Measurements from ENCODE around the gene GNAT1. TPM values are rescaled to one million over a fixed set of nuclear protein-coding genes. Genes with fewer than 3 reads are reported as not detected.
A peak's percentile ranks its signal among the peaks of the same experiment; 100 is the strongest.

The GNAT1 gene
- total RNA-seq, 2 experiments from 2014 or later, result not detected

- DNase-seq, result no peak
- Mint-ChIP-seq H3K4me3 (no peak overlapping the region), H3K4me1 (ENCODE audit: low read depth) (peaks cover 18% of the 10 kb centered on the region), H3K27me3 (no peaks in the 10 kb centered on the region), H3K36me3 (peaks cover 2% of the 10 kb centered on the region), H3K9me3 (no peaks in the 10 kb centered on the region), H3K27ac (no peak overlapping the region)
- ChIA-PET CTCF (interaction anchor here (1.1 to 14.8 kb wide), 4 partner anchors 13 to 40 kb away, joined by 3 to 307 read pairs (median 50); no protein-coding TSS in a partner anchor), POLR2A (no interaction called here)
- intact Hi-C loops (cut with micrococcal nuclease), result no loop called here
Observed at GRCh38 chr3:50231581-50231980, 40.2 kb downstream of the GNAT1 start.

- Mint-ChIP-seq H3K36me3 (peaks cover 9% of the 10 kb centered on the region), H3K4me3 (no peak overlapping the region), H3K27ac (peak overlapping the region; percentile 2), H3K4me1 (ENCODE audit: low read depth) (peaks cover 14% of the 10 kb centered on the region), H3K27me3 (no peaks in the 10 kb centered on the region), H3K9me3 (no peaks in the 10 kb centered on the region)
- POLR2A ChIA-PET, result no interaction called here
- intact Hi-C loops (cut with micrococcal nuclease), result no loop called here
- CTCF ChIA-PET, result interaction anchor here (0.6 to 14.8 kb wide), 3 partner anchors 12 to 431 kb away, joined by 3 to 307 read pairs (median 96); no protein-coding TSS in a partner anchor
- no peak for DNase-seq
Observed at GRCh38 chr3:50232303-50232702, 40.9 kb downstream of the GNAT1 start.

GRCh38 chr3:50233176-50233575, 41.8 kb downstream of the GNAT1 start:
- POLR2A ChIA-PET, result interaction anchor here (1.2 kb wide), 1 partner anchor 14 kb away, joined by 5 read pairs; no protein-coding TSS in a partner anchor
- H3K4me1 Mint-ChIP-seq (ENCODE audit: low read depth), result peaks cover 11% of the 10 kb centered on the region
- CTCF ChIA-PET, result interaction anchor here (2.5 to 14.8 kb wide), 3 partner anchors 11 to 39 kb away, joined by 6 to 307 read pairs (median 96); no protein-coding TSS in a partner anchor
- H3K9me3 Mint-ChIP-seq, result no peaks in the 10 kb centered on the region
- no peak overlapping the region for H3K4me3 Mint-ChIP-seq
- H3K27ac Mint-ChIP-seq, result no peak overlapping the region
- peaks cover 17% of the 10 kb centered on the region for H3K36me3 Mint-ChIP-seq
- intact Hi-C loops (cut with micrococcal nuclease), result no loop called here
- H3K27me3 Mint-ChIP-seq, result no peaks in the 10 kb centered on the region
- no peak for DNase-seq

DNA sequence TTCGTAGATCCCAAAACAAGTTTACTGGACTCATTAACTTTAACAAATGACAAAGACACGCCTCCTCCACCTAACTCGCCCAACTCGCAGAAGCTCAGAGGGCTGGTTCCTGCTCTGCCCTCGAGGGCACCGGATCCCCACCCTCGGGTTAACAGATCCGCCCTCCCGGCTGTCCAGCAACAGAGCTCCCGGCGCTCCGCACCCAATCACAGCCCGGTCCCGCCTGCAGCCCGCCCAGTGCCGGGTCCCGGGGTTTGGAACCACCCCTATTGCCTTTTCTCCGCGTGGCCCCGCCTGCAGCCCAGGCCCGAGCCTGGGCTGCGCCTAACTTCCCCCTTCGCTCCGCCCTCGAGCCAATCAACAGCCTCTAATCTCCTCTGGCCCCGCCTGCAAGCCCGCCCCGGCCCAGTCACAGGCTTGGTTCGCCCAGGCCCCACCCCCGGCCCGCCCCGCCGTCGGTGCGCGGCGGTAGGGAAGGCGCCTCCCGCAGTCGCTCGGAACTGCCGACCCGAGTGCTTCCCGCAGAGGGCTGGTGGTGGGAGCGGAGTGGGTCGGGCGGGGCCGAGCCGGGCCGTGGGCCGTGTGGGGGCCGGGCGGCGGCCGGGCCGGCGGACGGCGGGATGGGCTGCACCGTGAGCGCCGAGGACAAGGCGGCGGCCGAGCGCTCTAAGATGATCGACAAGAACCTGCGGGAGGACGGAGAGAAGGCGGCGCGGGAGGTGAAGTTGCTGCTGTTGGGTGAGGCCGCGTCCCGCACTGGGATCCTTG, 44.5 kb downstream of the GNAT1 start, which contains the start of gene GNAI2:
GNAI2 (plus strand) TSS at position 489 of the 768 bp plus-strand sequence; CDS start at position 621, 132 bp downstream.
- ChIA-PET CTCF (interaction anchor here (0.5 to 14.8 kb wide), 7 partner anchors 8 to 86 kb away, joined by 3 to 307 read pairs (median 7); no protein-coding TSS in a partner anchor), POLR2A (interaction anchor here (0.7 to 3.5 kb wide), 10 partner anchors 9 to 331 kb away, joined by 3 to 17 read pairs (median 4); partner anchors contain the start of genes HYAL3 and NAA80)
- peak within 1 kb of the TSS; percentile 94 for H3K27ac Mint-ChIP-seq
- DNase-seq, result peak; percentile 100
- no peaks in the 10 kb centered on the region for H3K27me3 Mint-ChIP-seq
- peak within 1 kb of the TSS; percentile 91 for H3K4me3 Mint-ChIP-seq
- intact Hi-C loops (cut with micrococcal nuclease), result loop anchor here (1.0 to 5.0 kb wide), 3 partner anchors 9 to 366 kb away; no protein-coding TSS in a partner anchor
- H3K9me3 Mint-ChIP-seq, result no peaks in the 10 kb centered on the region
- H3K36me3 Mint-ChIP-seq, result peaks cover 17% of the 10 kb centered on the region
- peaks cover 30% of the 10 kb centered on the region for H3K4me1 Mint-ChIP-seq (ENCODE audit: low read depth)

- DNase-seq, result peak; percentile 22
- POLR2A ChIA-PET, result interaction anchor here (1.1 to 3.5 kb wide), 6 partner anchors 9 to 100 kb away, joined by 3 to 17 read pairs (median 6); partner anchors contain the start of genes HYAL3 and NAA80
- CTCF ChIA-PET, result interaction anchor here (1.1 to 14.8 kb wide), 4 partner anchors 8 to 42 kb away, joined by 3 to 307 read pairs (median 28); no protein-coding TSS in a partner anchor
- H3K4me3 Mint-ChIP-seq, result peak overlapping the region; percentile 91
- no peaks in the 10 kb centered on the region for H3K27me3 Mint-ChIP-seq
- intact Hi-C loops (cut with micrococcal nuclease), result loop anchor here (5.0 kb wide), 1 partner anchor 366 kb away; no protein-coding TSS in a partner anchor
- H3K4me1 Mint-ChIP-seq (ENCODE audit: low read depth), result peaks cover 38% of the 10 kb centered on the region
- H3K9me3 Mint-ChIP-seq, result no peaks in the 10 kb centered on the region
- H3K36me3 Mint-ChIP-seq, result peaks cover 20% of the 10 kb centered on the region
- H3K27ac Mint-ChIP-seq, result peak overlapping the region; percentile 94
Observed at GRCh38 chr3:50236484-50237132, 45.2 kb downstream of the GNAT1 start.

- Mint-ChIP-seq H3K4me3 (peak overlapping the region; percentile 91), H3K27me3 (no peaks in the 10 kb centered on the region), H3K9me3 (no peaks in the 10 kb centered on the region), H3K4me1 (ENCODE audit: low read depth) (peaks cover 43% of the 10 kb centered on the region), H3K27ac (peak overlapping the region; percentile 94), H3K36me3 (peaks cover 20% of the 10 kb centered on the region)
- peak; percentile 55 for DNase-seq
- POLR2A ChIA-PET, result interaction anchor here (0.9 to 3.5 kb wide), 5 partner anchors 10 to 62 kb away, joined by 5 to 17 read pairs (median 11); partner anchors contain the start of genes HYAL3 and NAA80
- intact Hi-C loops (cut with micrococcal nuclease), result loop anchor here (5.0 kb wide), 1 partner anchor 365 kb away; no protein-coding TSS in a partner anchor
- CTCF ChIA-PET, result interaction anchor here (0.6 to 14.8 kb wide), 5 partner anchors 7 to 87 kb away, joined by 3 to 307 read pairs (median 3); no protein-coding TSS in a partner anchor
Observed at GRCh38 chr3:50237133-50237651, 45.8 kb downstream of the GNAT1 start.

GRCh38 chr3:50237754-50238548, 46.5 kb downstream of the GNAT1 start:
- H3K27me3 Mint-ChIP-seq, result no peaks in the 10 kb centered on the region
- peak overlapping the region; percentile 94 for H3K27ac Mint-ChIP-seq
- H3K9me3 Mint-ChIP-seq, result no peaks in the 10 kb centered on the region
- ChIA-PET CTCF (interaction anchor here (0.6 to 14.8 kb wide), 6 partner anchors 6 to 86 kb away, joined by 3 to 307 read pairs (median 3); no protein-coding TSS in a partner anchor), POLR2A (interaction anchor here (0.5 to 3.5 kb wide), 5 partner anchors 9 to 60 kb away, joined by 3 to 17 read pairs (median 5); no protein-coding TSS in a partner anchor)
- peaks cover 51% of the 10 kb centered on the region for H3K4me1 Mint-ChIP-seq (ENCODE audit: low read depth)
- DNase-seq, result peak; percentile 95
- intact Hi-C loops (cut with micrococcal nuclease), result loop anchor here (1.0 to 5.0 kb wide), 3 partner anchors 8 to 364 kb away; partner anchors contain the start of gene IFRD2
- H3K36me3 Mint-ChIP-seq, result peaks cover 23% of the 10 kb centered on the region
- H3K4me3 Mint-ChIP-seq, result peak overlapping the region; percentile 91

- intact Hi-C loops (cut with micrococcal nuclease), result loop anchor here (1.0 to 5.0 kb wide), 3 partner anchors 8 to 364 kb away; partner anchors contain the start of gene IFRD2
- peak overlapping the region; percentile 94 for H3K27ac Mint-ChIP-seq
- peak; percentile 43 for DNase-seq
- CTCF ChIA-PET, result interaction anchor here (4.2 to 14.8 kb wide), 2 partner anchors 6 to 11 kb away, joined by 45 to 307 read pairs; no protein-coding TSS in a partner anchor
- H3K27me3 Mint-ChIP-seq, result no peaks in the 10 kb centered on the region
- peaks cover 56% of the 10 kb centered on the region for H3K4me1 Mint-ChIP-seq (ENCODE audit: low read depth)
- peak overlapping the region; percentile 91 for H3K4me3 Mint-ChIP-seq
- H3K36me3 Mint-ChIP-seq, result peaks cover 23% of the 10 kb centered on the region
- POLR2A ChIA-PET, result interaction anchor here (0.5 to 3.5 kb wide), 4 partner anchors 8 to 59 kb away, joined by 3 to 17 read pairs (median 8); no protein-coding TSS in a partner anchor
- H3K9me3 Mint-ChIP-seq, result no peaks in the 10 kb centered on the region
Observed at GRCh38 chr3:50238549-50239026, 47.2 kb downstream of the GNAT1 start.

DNA sequence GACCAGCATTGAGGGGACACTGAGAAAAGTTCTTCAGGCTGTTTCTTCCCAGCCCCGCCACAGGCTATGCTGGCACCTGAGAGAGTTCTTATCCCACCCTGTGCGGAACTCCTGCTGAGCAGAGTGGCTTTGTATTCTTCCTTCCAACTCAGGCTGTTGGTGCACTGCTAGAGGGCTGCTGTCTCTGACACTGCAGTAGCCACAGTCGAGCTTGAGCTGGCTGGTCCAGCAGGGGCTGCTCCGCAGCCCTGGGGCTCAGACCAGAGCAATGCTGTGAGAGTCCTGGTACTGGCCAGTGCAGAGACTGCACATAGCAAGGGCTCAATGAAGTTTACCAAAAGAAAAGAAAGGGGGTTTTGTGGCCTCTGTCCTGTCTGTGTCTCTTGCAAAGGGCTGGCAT, 48.2 kb downstream of the GNAT1 start:
- DNase-seq, result no peak
- ChIA-PET POLR2A (no interaction called here), CTCF (interaction anchor here (9.5 kb wide), 1 partner anchor 8 kb away, joined by 307 read pairs; the partner anchor contains the start of gene GNAI2)
- intact Hi-C loops (cut with micrococcal nuclease), result loop anchor here (5.0 kb wide), 1 partner anchor 363 kb away; no protein-coding TSS in a partner anchor
- Mint-ChIP-seq H3K4me1 (ENCODE audit: low read depth) (peaks cover 64% of the 10 kb centered on the region), H3K4me3 (peak overlapping the region; percentile 91), H3K27me3 (no peaks in the 10 kb centered on the region), H3K36me3 (peaks cover 25% of the 10 kb centered on the region), H3K27ac (peak overlapping the region; percentile 96), H3K9me3 (no peaks in the 10 kb centered on the region)

DNA sequence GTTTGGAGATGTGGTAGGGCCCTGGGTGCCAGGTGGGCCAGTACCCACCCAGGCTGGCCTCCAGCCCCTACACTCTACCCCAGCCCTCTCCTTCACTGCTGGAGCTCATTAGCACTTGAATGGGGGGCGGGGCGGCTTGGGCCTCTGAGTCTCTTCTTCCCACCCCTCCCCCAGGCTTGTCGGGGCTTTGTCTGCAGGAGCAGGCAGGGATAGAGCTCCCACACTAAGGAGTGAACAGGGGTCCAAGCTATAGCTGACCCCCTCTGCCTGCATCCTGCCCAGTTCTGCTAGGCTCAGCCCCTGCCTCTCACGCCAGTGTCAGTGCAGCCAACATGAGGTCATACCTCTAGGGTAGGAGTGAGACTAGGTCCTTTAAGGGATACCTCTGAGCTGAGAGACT, 49.8 kb downstream of the GNAT1 start:
- H3K27me3 Mint-ChIP-seq, result no peaks in the 10 kb centered on the region
- ChIA-PET POLR2A (interaction anchor here (2.6 kb wide), 1 partner anchor 14 kb away, joined by 8 read pairs; no protein-coding TSS in a partner anchor), CTCF (interaction anchor here (1.0 to 9.5 kb wide), 4 partner anchors 10 to 83 kb away, joined by 3 to 307 read pairs (median 14); partner anchors contain the start of gene GNAI2)
- intact Hi-C loops (cut with micrococcal nuclease), result no loop called here
- peak overlapping the region; percentile 96 for H3K27ac Mint-ChIP-seq
- DNase-seq, result no peak
- H3K9me3 Mint-ChIP-seq, result no peaks in the 10 kb centered on the region
- H3K36me3 Mint-ChIP-seq, result peaks cover 25% of the 10 kb centered on the region
- H3K4me3 Mint-ChIP-seq, result no peak overlapping the region
- H3K4me1 Mint-ChIP-seq (ENCODE audit: low read depth), result peaks cover 70% of the 10 kb centered on the region

Measured in activated CD4-positive, alpha-beta memory T cell treated with anti-CD3 and anti-CD28 coated beads for 36 hours (primary cell).